ENCODE data around the gene SYT13. TPM values are rescaled to one million over a fixed set of nuclear protein-coding genes. Genes with fewer than 3 reads are reported as not detected.
"Not testable (repeated sequence)": the region's sequence is repeated elsewhere in the genome, so short reads cannot be mapped to it uniquely, and the experiment has no call there.

SYT13 gene
- total RNA-seq, 1 donor from 2014 or later = not detected

DNA sequence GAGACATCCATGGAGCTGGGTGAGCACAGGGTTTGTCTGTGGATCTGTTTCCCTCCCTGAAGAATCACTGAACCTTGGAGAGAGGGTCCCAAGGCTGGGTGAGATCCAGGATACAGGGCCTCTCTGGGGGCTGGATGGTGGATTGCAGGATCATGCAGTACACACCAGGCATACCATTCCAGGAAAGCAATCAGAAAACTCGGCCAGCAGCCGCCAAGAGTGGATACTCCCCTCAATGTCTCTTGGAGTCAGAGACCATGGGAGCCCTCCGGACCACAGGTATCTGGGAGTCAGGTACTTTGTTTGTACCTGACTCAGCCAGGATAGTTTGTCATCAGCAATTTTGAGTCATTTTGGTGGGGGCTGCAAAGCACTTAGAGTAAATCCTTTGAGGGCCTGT, 14.6 kb upstream of the SYT13 start:
- peaks cover 14% of the 10 kb centered on the region for H3K27me3 Mint-ChIP-seq
- intact Hi-C loops (cut with micrococcal nuclease) = no loop called here
- no peaks in the 10 kb centered on the region for H3K36me3 Mint-ChIP-seq (ENCODE audit: low read depth)
- H3K27ac Mint-ChIP-seq = no peak overlapping the region
- DNase-seq = no peak
- H3K4me1 Mint-ChIP-seq = no peaks in the 10 kb centered on the region
- H3K4me3 Mint-ChIP-seq = no peak overlapping the region
- H3K9me3 Mint-ChIP-seq = no peaks in the 10 kb centered on the region

DNA sequence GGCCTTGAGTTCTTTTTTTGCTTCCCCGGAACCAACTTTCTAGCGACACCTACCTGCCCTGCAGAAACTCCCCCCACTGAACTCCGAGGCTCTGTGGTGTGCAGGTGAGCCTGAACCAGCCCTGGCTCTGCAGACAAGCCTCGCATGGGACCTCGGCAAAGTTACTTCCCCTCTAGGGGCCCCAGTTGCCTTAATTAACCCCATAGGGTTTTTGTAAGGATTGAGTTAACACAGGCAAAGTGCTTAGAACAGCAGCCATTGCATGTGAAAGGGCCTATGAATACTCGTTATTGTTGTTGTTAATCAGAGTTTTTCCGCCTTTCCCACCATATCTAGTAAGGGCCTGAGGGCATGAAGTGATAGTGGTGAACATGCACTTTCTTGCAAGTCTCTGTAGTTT, 12.6 kb upstream of the SYT13 start:
- intact Hi-C loops (cut with micrococcal nuclease) = no loop called here
- Mint-ChIP-seq H3K27ac (no peak overlapping the region), H3K4me1 (no peaks in the 10 kb centered on the region), H3K9me3 (no peaks in the 10 kb centered on the region), H3K27me3 (peaks cover 20% of the 10 kb centered on the region), H3K4me3 (no peak overlapping the region), H3K36me3 (ENCODE audit: low read depth) (no peaks in the 10 kb centered on the region)
- no peak for DNase-seq

- Mint-ChIP-seq H3K36me3 (ENCODE audit: low read depth) (no peaks in the 10 kb centered on the region), H3K4me1 (no peaks in the 10 kb centered on the region), H3K9me3 (no peaks in the 10 kb centered on the region), H3K4me3 (no peak overlapping the region), H3K27ac (no peak overlapping the region), H3K27me3 (peaks cover 30% of the 10 kb centered on the region)
- DNase-seq = no peak
- intact Hi-C loops (cut with micrococcal nuclease) = no loop called here
These were observed 9.9 kb upstream of the SYT13 start for GRCh38 chr11:45296075-45296474.

- Mint-ChIP-seq H3K36me3 (ENCODE audit: low read depth) (no peaks in the 10 kb centered on the region), H3K27ac (no peak overlapping the region), H3K4me3 (no peak overlapping the region), H3K27me3 (peaks cover 43% of the 10 kb centered on the region), H3K4me1 (no peaks in the 10 kb centered on the region), H3K9me3 (no peaks in the 10 kb centered on the region)
- DNase-seq = no peak
- intact Hi-C loops (cut with micrococcal nuclease) = no loop called here
These were observed 8.4 kb upstream of the SYT13 start for GRCh38 chr11:45294499-45294898.

- peaks cover 51% of the 10 kb centered on the region for H3K27me3 Mint-ChIP-seq
- DNase-seq = peak; percentile 85
- not testable (repeated sequence) for H3K36me3 Mint-ChIP-seq (ENCODE audit: low read depth); H3K9me3 Mint-ChIP-seq; H3K27ac Mint-ChIP-seq; H3K4me3 Mint-ChIP-seq; H3K4me1 Mint-ChIP-seq
- intact Hi-C loops (cut with micrococcal nuclease) = loop anchor here (1.0 kb wide), 1 partner anchor 183 kb away; no protein-coding TSS in a partner anchor
These were observed 7.5 kb upstream of the SYT13 start for GRCh38 chr11:45293566-45294192.

DNA sequence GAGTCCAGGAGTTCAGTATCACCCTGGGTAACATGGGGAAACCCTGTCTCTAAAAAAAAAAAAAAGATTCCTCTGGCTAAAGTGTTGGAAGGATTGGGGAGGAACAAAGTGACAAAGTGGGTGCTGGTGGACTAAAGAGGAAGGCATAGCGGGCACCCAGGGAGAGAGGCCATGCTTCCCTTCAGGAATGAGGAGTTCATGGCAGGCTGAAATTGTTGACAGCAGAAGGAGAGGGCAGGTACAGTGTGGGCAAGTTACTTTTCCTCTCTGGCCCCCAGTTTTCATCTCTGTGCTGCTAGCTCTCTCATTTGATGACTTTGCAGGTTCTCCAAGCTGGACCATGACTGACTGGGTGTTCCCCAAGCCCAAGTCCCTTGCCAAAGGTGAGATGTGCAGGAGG, 4.4 kb upstream of the SYT13 start:
- DNase-seq = no peak

DNA sequence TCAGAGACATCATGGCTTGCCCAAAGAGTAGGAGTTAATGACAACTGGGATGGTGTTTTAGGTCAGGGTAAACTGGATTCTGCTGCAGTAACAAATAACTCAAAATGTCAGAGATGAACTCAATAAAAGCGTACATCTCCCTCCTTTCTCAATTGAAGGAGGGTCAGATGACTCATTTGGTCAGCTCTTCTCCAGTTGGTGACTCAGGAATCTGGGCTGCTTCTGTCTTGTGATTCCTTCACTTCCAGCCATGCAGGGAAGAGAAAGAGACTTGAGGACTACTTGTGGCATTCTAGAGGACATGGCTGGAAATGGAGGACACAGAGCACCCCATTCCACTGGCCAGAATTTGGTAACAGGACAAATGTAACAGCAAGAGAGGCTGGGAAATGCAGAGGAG, 3.2 kb upstream of the SYT13 start:
- Mint-ChIP-seq H3K27ac (no peak overlapping the region), H3K9me3 (no peaks in the 10 kb centered on the region), H3K4me1 (no peaks in the 10 kb centered on the region), H3K27me3 (peaks cover 68% of the 10 kb centered on the region), H3K4me3 (no peak overlapping the region), H3K36me3 (ENCODE audit: low read depth) (no peaks in the 10 kb centered on the region)
- intact Hi-C loops (cut with micrococcal nuclease) = no loop called here
- DNase-seq = no peak

More for the DNA sequence above, 4.4 kb upstream of the SYT13 start:
- Mint-ChIP-seq H3K9me3 (no peaks in the 10 kb centered on the region), H3K27me3 (peaks cover 60% of the 10 kb centered on the region), H3K36me3 (ENCODE audit: low read depth) (no peaks in the 10 kb centered on the region), H3K4me1 (no peaks in the 10 kb centered on the region), H3K4me3 (no peak overlapping the region), H3K27ac (no peak overlapping the region)
- intact Hi-C loops (cut with micrococcal nuclease) = no loop called here

DNA sequence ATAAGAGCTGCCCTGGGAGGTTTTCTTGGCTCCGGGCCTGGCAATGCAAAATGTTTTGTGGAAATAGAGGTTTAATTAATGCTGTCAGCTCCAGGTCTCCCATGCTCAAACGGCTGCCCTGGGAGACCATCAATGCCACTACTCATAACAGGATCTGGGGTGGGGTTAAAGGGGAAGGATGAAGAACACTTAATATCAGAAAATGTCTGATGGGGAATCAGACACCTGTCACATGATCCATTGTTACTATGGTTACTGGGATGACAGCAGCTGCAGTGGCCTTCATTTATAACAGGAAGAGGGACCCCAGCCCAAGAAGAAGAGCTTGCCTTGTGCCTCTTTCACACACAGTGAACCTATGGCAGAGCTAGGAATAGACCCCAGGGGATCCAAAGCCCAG, 2.2 kb upstream of the SYT13 start:
- H3K4me3 Mint-ChIP-seq = no peak overlapping the region
- intact Hi-C loops (cut with micrococcal nuclease) = no loop called here
- no peaks in the 10 kb centered on the region for H3K4me1 Mint-ChIP-seq
- no peaks in the 10 kb centered on the region for H3K9me3 Mint-ChIP-seq
- no peak overlapping the region for H3K27ac Mint-ChIP-seq
- no peaks in the 10 kb centered on the region for H3K36me3 Mint-ChIP-seq (ENCODE audit: low read depth)
- peaks cover 73% of the 10 kb centered on the region for H3K27me3 Mint-ChIP-seq
- DNase-seq = no peak

- intact Hi-C loops (cut with micrococcal nuclease) = no loop called here
- Mint-ChIP-seq H3K27ac (no peak overlapping the region), H3K27me3 (peaks cover 74% of the 10 kb centered on the region), H3K4me1 (no peaks in the 10 kb centered on the region), H3K36me3 (ENCODE audit: low read depth) (no peaks in the 10 kb centered on the region), H3K4me3 (no peak overlapping the region), H3K9me3 (no peaks in the 10 kb centered on the region)
- no peak for DNase-seq
These were observed 1.3 kb upstream of the SYT13 start for GRCh38 chr11:45287316-45287903.

GRCh38 chr11:45285250-45285828, 802 bp downstream of the SYT13 start:
- Mint-ChIP-seq H3K27ac (no peak overlapping the region), H3K27me3 (peaks cover 61% of the 10 kb centered on the region), H3K36me3 (ENCODE audit: low read depth) (no peaks in the 10 kb centered on the region), H3K4me1 (no peaks in the 10 kb centered on the region), H3K4me3 (no peak overlapping the region), H3K9me3 (no peaks in the 10 kb centered on the region)
- no peak for DNase-seq
- intact Hi-C loops (cut with micrococcal nuclease) = no loop called here

DNA sequence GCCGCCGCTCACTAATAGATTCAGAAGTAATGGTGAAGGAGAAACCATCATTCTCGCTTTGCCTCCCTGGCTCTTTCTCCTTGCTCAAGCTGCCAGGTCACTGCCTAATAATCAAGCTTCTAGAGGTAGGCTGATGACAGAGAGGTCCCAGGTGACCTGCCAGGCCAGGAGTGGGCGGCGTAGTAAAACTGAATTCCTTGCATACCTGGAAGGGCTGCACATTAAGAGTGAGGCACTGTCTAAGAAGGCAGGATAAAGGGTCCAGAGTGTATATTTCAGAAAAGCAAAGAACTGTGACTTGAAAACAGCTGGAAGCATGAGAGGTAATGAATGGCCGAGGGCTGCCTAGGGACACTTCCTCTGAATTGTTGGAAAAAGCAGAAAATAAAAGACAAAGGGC, 4.1 kb downstream of the SYT13 start:
- H3K27me3 Mint-ChIP-seq = peaks cover 44% of the 10 kb centered on the region
- peaks cover 4% of the 10 kb centered on the region for H3K9me3 Mint-ChIP-seq
- H3K36me3 Mint-ChIP-seq (ENCODE audit: low read depth) = no peaks in the 10 kb centered on the region
- no peak overlapping the region for H3K4me3 Mint-ChIP-seq
- no peak overlapping the region for H3K27ac Mint-ChIP-seq
- intact Hi-C loops (cut with micrococcal nuclease) = no loop called here
- H3K4me1 Mint-ChIP-seq = no peaks in the 10 kb centered on the region
- DNase-seq = no peak

DNA sequence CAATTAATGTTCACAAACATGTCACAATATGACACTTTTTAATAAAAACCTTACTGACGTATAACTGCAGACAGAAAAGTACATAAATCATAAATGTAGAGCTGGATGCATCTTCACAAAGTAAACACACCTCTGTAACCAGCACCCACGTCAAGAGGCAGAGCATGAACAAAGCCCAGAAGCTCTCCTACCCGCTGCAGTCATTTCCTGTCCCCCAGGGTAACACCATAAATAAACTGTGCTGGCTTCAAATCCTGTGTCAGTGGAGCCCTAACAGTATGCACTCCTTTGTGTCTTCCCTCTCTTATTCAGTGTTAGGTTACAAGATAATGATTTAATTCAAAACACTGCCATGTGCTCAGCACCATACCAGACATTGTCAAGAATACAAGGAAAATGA, 5.7 kb downstream of the SYT13 start:
- no peaks in the 10 kb centered on the region for H3K4me1 Mint-ChIP-seq

GRCh38 chr11:45279645-45280044, 6.5 kb downstream of the SYT13 start:
- H3K36me3 Mint-ChIP-seq (ENCODE audit: low read depth) = no peaks in the 10 kb centered on the region
- H3K27ac Mint-ChIP-seq = no peak overlapping the region
- DNase-seq = no peak
- intact Hi-C loops (cut with micrococcal nuclease) = no loop called here
- H3K4me3 Mint-ChIP-seq = no peak overlapping the region
- no peaks in the 10 kb centered on the region for H3K4me1 Mint-ChIP-seq
- H3K27me3 Mint-ChIP-seq = peaks cover 37% of the 10 kb centered on the region
- peaks cover 4% of the 10 kb centered on the region for H3K9me3 Mint-ChIP-seq

More for the DNA sequence above, 5.7 kb downstream of the SYT13 start:
- H3K4me3 Mint-ChIP-seq = no peak overlapping the region
- peaks cover 39% of the 10 kb centered on the region for H3K27me3 Mint-ChIP-seq
- no peak for DNase-seq
- H3K36me3 Mint-ChIP-seq (ENCODE audit: low read depth) = no peaks in the 10 kb centered on the region
- intact Hi-C loops (cut with micrococcal nuclease) = no loop called here
- no peak overlapping the region for H3K27ac Mint-ChIP-seq
- H3K9me3 Mint-ChIP-seq = peaks cover 4% of the 10 kb centered on the region

DNA sequence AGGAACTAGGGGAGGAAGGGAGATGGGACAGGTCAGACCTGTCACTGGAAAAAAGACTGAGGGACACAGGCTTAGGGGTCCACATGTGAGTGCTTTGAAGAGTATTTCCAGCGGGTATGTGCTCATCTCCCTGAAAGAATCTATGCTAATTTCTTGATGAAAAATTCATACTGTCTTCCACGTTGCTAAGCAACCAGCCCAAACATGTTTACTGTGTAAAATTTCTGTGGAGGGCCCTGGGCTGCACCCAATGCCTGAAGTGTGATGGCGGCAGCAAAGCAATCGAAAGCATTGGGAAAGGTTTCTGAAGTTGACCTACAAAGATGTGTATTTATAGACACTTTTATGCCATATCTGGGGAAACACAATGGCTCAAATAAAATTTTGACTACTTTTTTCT, 7.4 kb downstream of the SYT13 start:
- Mint-ChIP-seq H3K36me3 (ENCODE audit: low read depth) (no peaks in the 10 kb centered on the region), H3K9me3 (peaks cover 4% of the 10 kb centered on the region), H3K27me3 (peaks cover 34% of the 10 kb centered on the region), H3K4me1 (no peaks in the 10 kb centered on the region), H3K27ac (no peak overlapping the region), H3K4me3 (no peak overlapping the region)
- intact Hi-C loops (cut with micrococcal nuclease) = no loop called here
- DNase-seq = no peak

DNA sequence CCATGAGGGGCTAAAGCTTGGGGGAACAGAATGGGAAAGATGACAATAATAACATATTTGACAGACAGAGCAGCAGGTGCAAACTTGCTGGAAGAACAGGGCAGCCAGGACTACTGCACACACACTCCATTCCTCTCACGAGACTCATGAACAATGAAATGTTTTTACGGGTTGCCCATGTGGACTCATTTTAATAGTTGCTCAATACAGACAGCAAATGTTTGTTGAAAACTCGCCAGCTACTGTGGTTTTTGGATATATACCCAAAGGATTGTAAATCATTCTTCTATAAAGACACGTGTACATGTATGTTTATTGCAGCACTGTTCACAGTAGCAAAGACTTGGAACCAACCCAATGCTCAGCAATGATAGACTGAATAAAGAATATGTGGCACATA, 10.3 kb downstream of the SYT13 start:
- peaks cover 33% of the 10 kb centered on the region for H3K27me3 Mint-ChIP-seq
- H3K36me3 Mint-ChIP-seq (ENCODE audit: low read depth) = no peaks in the 10 kb centered on the region
- H3K4me3 Mint-ChIP-seq = no peak overlapping the region
- DNase-seq = no peak
- no peaks in the 10 kb centered on the region for H3K4me1 Mint-ChIP-seq
- no peak overlapping the region for H3K27ac Mint-ChIP-seq
- H3K9me3 Mint-ChIP-seq = peaks cover 4% of the 10 kb centered on the region
- intact Hi-C loops (cut with micrococcal nuclease) = no loop called here
